SK-N-MC (cell line): ENCODE measurements around the gene SUFU.

Experiments
- EZH2 ChIP-seq: fragments of 200-600 bp; sonication (generic); IDR thresholded peaks from one replicate; pipeline ENCODE4 v1.6.1; 2017; ENCODE audit warnings: antibody characterized with exemption
- FOXP2 ChIP-seq: optimal IDR thresholded peaks from 2 replicates; pipeline ENCODE3; 2011; ENCODE audit warnings: mild to moderate bottlenecking, moderate library complexity; ENCODE audit not compliant: insufficient read depth; ENCODE audit errors: extremely low read length, control extremely low read depth
- POLR2AphosphoS5 ChIP-seq: IDR thresholded peaks from 2 replicates; pipeline ENCODE4 v1.6.1; 2012; ENCODE audit warnings: mild to moderate bottlenecking, low read depth, low read length, borderline replicate concordance

GRCh38 chr10:102673236-102673818 lies 169.6 kb downstream of the SUFU start:
- TF ChIP-seq POLR2AphosphoS5 (no peak), EZH2 (no peak), FOXP2 (no peak)
